Pancreas (tissue), 10 donors: ENCODE data around the gene ZFYVE9. TPM values are rescaled to one million over a fixed set of nuclear protein-coding genes. Genes with fewer than 3 reads are reported as not detected.

Experiments
- ATAC-seq, 4 donors: fragments of 200-7000 bp; cut with Tn5 transposase; one replicate each; pipeline versions ENCODE4 v1.8.0 to v1.9.1; 2020; ENCODE audit warnings: mild to moderate bottlenecking in 4 of 4, moderate library complexity in 4 of 4
- DNase-seq, 6 donors: peaks; one replicate each; pipeline ENCODE4 v3.0.0-alpha.2; 2020
- FAIRE-seq: peaks from 2 replicates; lab custom pipeline; 2012; peaks lifted over from hg19 to GRCh38; lab: Jason Lieb, UNC
- H3K27ac ChIP-seq, 4 donors: fragments of 200-600 bp; sonication (generic); 1 replicate in 3 of 4; 2 replicates in 1 of 4; pipeline versions ENCODE4 v1.5.0 to v1.8.0; 2020
- H3K27me3 ChIP-seq, 4 donors: fragments of 200-600 bp; one replicate each; pipeline ENCODE4 v1.8.0; 2021
- H3K36me3 ChIP-seq, 3 donors: fragments of 200-600 bp; sonication (generic) in 1 of 3; one replicate each; pipeline versions ENCODE4 v1.5.0 to v1.8.0; 2020 to 2021
- H3K4me1 ChIP-seq, 3 donors: fragments of 200-600 bp; one replicate each; pipeline ENCODE4 v1.8.0; 2021
- H3K4me3 ChIP-seq, 4 donors: fragments of 200-600 bp; sonication (generic) in 2 of 4; one replicate each; pipeline versions ENCODE4 v1.5.0 to v1.8.0; 2020 to 2021
- H3K9me3 ChIP-seq, 4 donors: fragments of 200-600 bp; one replicate each; pipeline ENCODE4 v1.8.0; 2021
- CTCF ChIP-seq, 4 donors: fragments of 200-600 bp; sonication (generic) in 3 of 4; IDR thresholded peaks; one replicate each; pipeline versions ENCODE4 v1.5.0 to v1.8.0; 2021; ENCODE audit warnings: antibody characterized with exemption in 4 of 4
- WGBS, 2 donors: extraction: QIAGEN DNeasy Blood & Tissue Kit; methylation state at CpG; one replicate each; pipeline ENCODE4 v1.1.7; 2013; 5-methylcytosine and 5-hydroxymethylcytosine counted together
- intact Hi-C, 3 donors: fragments of 100-400 bp; cut with DNase I; formaldehyde crosslinking; loops; one replicate each; pipeline versions ENCODE4 v1.11.1 to v1.14.2; 2022
- polyA plus RNA-seq, 2 donors: library from polyadenylated mRNA; stranded (reverse); fragments of 200-250 nt; gene quantifications; one replicate each; pipeline ENCODE4 v1.2.3, GENCODE V29; 2013
- total RNA-seq, 6 donors: library from RNA; stranded (reverse); fragmentation: NEBNext Ultra II Directional in 4 of 6; extraction: Animal tissue kit (Norgen Biotek cat#: 25700) in 4 of 6; gene quantifications; one replicate each; pipeline versions ENCODE4 v1.2.1 to v1.2.4, GENCODE V29; 2021 to 2023
- donor health status: healthy with polysubstance abuse.
- donor health status: DM: no; HTN: no; CAD: no; lungs with moderate emphysema.
- donor health status: DM: no; HTN: no; CAD: no.
- donor health status: control.
- donor health status: control.
- donor health status: Bipolar disorder and iron deficiency.
- donor health status: DM: yes; HTN: yes; CAD: no.
- donor health status: DM: no; HTN: no; CAD: no.
- donor health status: DM: no; HTN: no; CAD: no.
- donor health status: DM: yes; HTN: yes; CAD: no.

The ZFYVE9 gene
- total and polyA plus RNA-seq, 8 donors = 3.0 to 16.9 (median 13.2) TPM

DNA sequence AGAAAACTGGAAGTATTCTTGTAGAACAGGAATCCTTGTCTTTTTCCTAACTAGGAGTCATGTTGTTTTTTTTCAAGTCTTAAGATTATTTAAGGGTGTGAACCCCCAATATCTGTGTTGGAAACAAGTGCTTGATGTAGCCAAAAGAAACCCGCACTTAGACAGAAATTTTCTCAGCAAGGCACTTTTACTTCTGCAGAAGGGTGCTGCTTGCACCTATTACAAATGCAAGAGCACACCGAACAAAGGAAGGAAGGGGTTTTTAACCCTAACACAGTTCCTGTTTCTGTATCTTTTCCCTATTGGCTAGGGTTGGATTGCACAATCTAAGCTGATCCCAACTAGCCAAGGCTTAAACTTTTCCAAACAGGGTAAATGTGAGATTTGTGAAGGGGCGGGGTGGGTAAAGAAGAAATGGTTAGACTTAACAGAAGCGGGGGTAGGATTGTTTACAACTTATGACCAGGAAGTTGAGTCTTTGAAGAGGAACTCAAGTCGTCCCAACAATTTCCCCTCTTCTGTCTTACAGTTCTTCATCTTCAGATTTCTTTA, 75.1 kb downstream of the ZFYVE9 start:
- Histone ChIP-seq H3K36me3 (peaks cover 0 to 9% (median 0%) of the 10 kb centered on the region in 3 donors), H3K9me3 (no peaks in the 10 kb centered on the region), H3K4me3 (no peak overlapping the region), H3K4me1 (peaks cover 0 to 5% (median 0%) of the 10 kb centered on the region in 3 donors), H3K27me3 (no peaks in the 10 kb centered on the region), H3K27ac (no peak overlapping the region)
- intact Hi-C loops = no loop called here
- DNase-seq = no peak
- no peak for FAIRE-seq
- 97 to 98% methylated on average over 5 of the region's 5 CpGs for WGBS, 2 donors
- no peak for TF ChIP-seq CTCF (IDR thresholded peaks at IDR 0.05)
- ATAC-seq = no peak

DNA sequence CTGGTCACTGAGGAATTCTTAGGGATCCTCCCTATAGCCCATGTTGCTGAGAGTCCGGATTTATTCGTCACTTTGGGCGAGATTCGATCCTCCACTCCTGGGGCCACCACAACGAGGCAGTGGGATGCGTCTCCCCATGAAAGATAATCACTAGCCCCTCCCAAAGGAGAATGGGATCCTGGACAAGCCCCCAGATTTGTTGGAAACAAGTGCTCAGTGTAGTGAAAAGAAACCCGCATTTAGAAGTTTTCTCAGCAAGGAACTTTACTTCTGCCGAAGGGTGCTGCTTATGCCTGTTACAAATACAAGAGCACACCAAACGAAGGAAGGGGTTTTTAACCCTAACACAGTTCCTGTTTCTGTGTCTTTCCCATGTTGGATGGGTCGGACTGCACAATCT, 83.3 kb downstream of the ZFYVE9 start:
- no peak for FAIRE-seq
- no peak for ATAC-seq
- DNase-seq = no peak
- no peak overlapping the region for H3K4me3 ChIP-seq
- 92 to 95% methylated on average over 10 of the region's 10 CpGs for WGBS, 2 donors
- H3K4me1 ChIP-seq = no peaks in the 10 kb centered on the region
- no peaks in the 10 kb centered on the region for H3K9me3 ChIP-seq
- intact Hi-C loops = no loop called here
- H3K27me3 ChIP-seq = no peaks in the 10 kb centered on the region
- TF ChIP-seq CTCF (IDR thresholded peaks at IDR 0.05) = no peak
- H3K27ac ChIP-seq = no peak overlapping the region
- no peaks in the 10 kb centered on the region for H3K36me3 ChIP-seq

DNA sequence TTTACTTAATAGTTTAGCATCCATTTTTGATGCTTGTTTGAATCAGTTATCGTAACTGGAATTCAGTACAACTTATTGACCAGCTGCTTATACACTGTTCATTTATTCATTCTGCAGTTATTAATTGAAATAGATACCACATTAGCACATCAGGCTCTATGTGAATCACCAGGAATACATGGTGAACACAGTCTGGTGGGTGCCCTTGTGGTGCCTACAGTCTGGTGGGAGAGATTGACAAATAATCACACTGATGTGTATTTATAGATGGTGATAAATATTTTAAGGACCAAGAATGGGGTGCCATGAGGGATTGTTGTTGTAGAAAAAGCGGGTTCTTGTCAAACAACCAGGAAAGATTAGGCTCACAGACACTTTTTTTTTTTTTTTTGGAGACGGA, 87.6 kb downstream of the ZFYVE9 start:
- H3K27me3 ChIP-seq = no peaks in the 10 kb centered on the region
- no peaks in the 10 kb centered on the region for H3K36me3 ChIP-seq
- WGBS, 2 donors = 98 to 99% methylated on average over 2 to 3 of the region's 3 CpGs
- H3K4me1 ChIP-seq = no peaks in the 10 kb centered on the region
- no peak overlapping the region for H3K27ac ChIP-seq
- DNase-seq (no peak), ATAC-seq (no peak), FAIRE-seq (no peak)
- H3K4me3 ChIP-seq = no peak overlapping the region
- no peaks in the 10 kb centered on the region for H3K9me3 ChIP-seq
- TF ChIP-seq CTCF (IDR thresholded peaks at IDR 0.05) = no peak
- intact Hi-C loops = no loop called here

DNA sequence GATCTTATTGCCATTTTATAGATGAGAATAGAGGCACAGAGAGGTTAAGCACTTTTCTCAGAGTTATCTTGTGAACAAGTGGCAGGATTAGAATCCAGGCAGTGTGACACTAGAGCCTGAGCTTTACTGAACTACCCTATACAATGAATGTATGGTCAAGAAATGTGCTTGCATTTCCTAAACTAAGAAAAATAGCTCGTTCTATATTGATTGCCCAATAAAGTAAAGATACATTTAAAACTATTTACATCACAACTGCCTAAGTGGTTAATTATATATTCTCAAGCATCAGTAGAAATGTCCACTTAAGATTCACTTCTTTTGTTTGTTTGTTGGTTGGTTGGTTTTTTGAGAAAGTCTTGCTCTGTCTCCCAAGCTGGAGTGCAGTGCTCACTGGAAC, 91.6 kb downstream of the ZFYVE9 start:
- H3K36me3 ChIP-seq = no peaks in the 10 kb centered on the region
- H3K9me3 ChIP-seq = no peaks in the 10 kb centered on the region
- 92 to 95% methylated on average over 1 of the region's 1 CpG for WGBS, 2 donors
- ATAC-seq = no peak
- no peak for FAIRE-seq
- no peak for TF ChIP-seq CTCF (IDR thresholded peaks at IDR 0.05)
- H3K27ac ChIP-seq = no peak overlapping the region
- H3K4me1 ChIP-seq = no peaks in the 10 kb centered on the region
- H3K27me3 ChIP-seq = no peaks in the 10 kb centered on the region
- intact Hi-C loops = no loop called here
- H3K4me3 ChIP-seq = no peak overlapping the region
- DNase-seq = no peak

GRCh38 chr1:52234014-52234413, 92.1 kb downstream of the ZFYVE9 start:
- H3K4me1 ChIP-seq = no peaks in the 10 kb centered on the region
- no peak overlapping the region for H3K4me3 ChIP-seq
- no peak overlapping the region for H3K27ac ChIP-seq
- WGBS, 2 donors = 94 to 98% methylated on average over 4 of the region's 4 CpGs
- no peak for FAIRE-seq
- ATAC-seq = no peak
- TF ChIP-seq CTCF (IDR thresholded peaks at IDR 0.05) = no peak
- no peak for DNase-seq
- H3K9me3 ChIP-seq = no peaks in the 10 kb centered on the region
- intact Hi-C loops = no loop called here
- no peaks in the 10 kb centered on the region for H3K27me3 ChIP-seq
- no peaks in the 10 kb centered on the region for H3K36me3 ChIP-seq
